Left ventricle myocardium inferior (tissue), 1 donor: Measurements from ENCODE around the gene HYAL2. TPM values are rescaled to one million over a fixed set of nuclear protein-coding genes. Genes with fewer than 3 reads are reported as not detected.

Experiments
- DNase-seq: peaks from one replicate; pipeline ENCODE4 v3.0.0-alpha.2; 2020
- H3K27ac ChIP-seq: fragments of 200-600 bp; replicated peaks from 2 replicates; pipeline ENCODE4 v1.8.0; 2021
- H3K27me3 ChIP-seq: fragments of 200-600 bp; 2 replicates; pipeline ENCODE4 v1.8.0; 2021; ENCODE audit warnings: low read depth
- H3K36me3 ChIP-seq: fragments of 200-600 bp; 2 replicates; pipeline ENCODE4 v1.8.0; 2021
- H3K4me1 ChIP-seq: fragments of 200-600 bp; 2 replicates; pipeline ENCODE4 v1.8.0; 2021
- H3K4me3 ChIP-seq: fragments of 200-600 bp; 2 replicates; pipeline ENCODE4 v1.8.0; 2021; ENCODE audit warnings: mild to moderate bottlenecking, moderate library complexity
- H3K9me3 ChIP-seq: fragments of 200-600 bp; replicated peaks from 2 replicates; pipeline ENCODE4 v1.8.0; 2021
- CTCF ChIP-seq: fragments of 200-600 bp; IDR thresholded peaks from 2 replicates; pipeline ENCODE4 v1.8.0; 2021; ENCODE audit warnings: antibody characterized with exemption, mild to moderate bottlenecking, borderline replicate concordance
- intact Hi-C: fragments of 100-400 bp; cut with micrococcal nuclease; formaldehyde crosslinking; loops from one replicate; pipeline ENCODE4 v1.11.0; 2022
- total RNA-seq: library from RNA; stranded (reverse); fragmentation: NEBNext Ultra II Directional; extraction: Animal tissue kit (Norgen Biotek cat#: 25700); gene quantifications from one replicate; pipeline ENCODE4 v1.2.1, GENCODE V29; 2021
- donor health status: DM: no; HTN: yes; CAD: no; lungs with severe emphysema.

HYAL2 gene
- total RNA-seq, 1 donor from 2014 or later: 38.9 TPM

GRCh38 chr3:50321336-50322114, 1.0 kb downstream of the HYAL2 start:
- Histone ChIP-seq H3K36me3 (peaks cover 51% of the 10 kb centered on the region), H3K27me3 (no peaks in the 10 kb centered on the region), H3K9me3 (no peaks in the 10 kb centered on the region), H3K27ac (peak overlapping the region; percentile 99), H3K4me3 (peak overlapping the region; percentile 86), H3K4me1 (peaks cover 93% of the 10 kb centered on the region)
- intact Hi-C loops: no loop called here
- peak; percentile 67 for TF ChIP-seq CTCF
- DNase-seq: peak; percentile 91

GRCh38 chr3:50320853-50321335, 1.7 kb downstream of the HYAL2 start:
- Histone ChIP-seq H3K9me3 (no peaks in the 10 kb centered on the region), H3K27me3 (no peaks in the 10 kb centered on the region), H3K36me3 (peaks cover 51% of the 10 kb centered on the region), H3K4me1 (peaks cover 95% of the 10 kb centered on the region), H3K27ac (peak overlapping the region; percentile 99), H3K4me3 (peak overlapping the region; percentile 86)
- intact Hi-C loops: no loop called here
- TF ChIP-seq CTCF: no peak
- peak; percentile 86 for DNase-seq

GRCh38 chr3:50319894-50320625, 2.5 kb downstream of the HYAL2 start:
- H3K4me3 ChIP-seq: peak overlapping the region; percentile 86
- DNase-seq: no peak

GRCh38 chr3:50319181-50319893, 3.2 kb downstream of the HYAL2 start:
- H3K36me3 ChIP-seq: peaks cover 45% of the 10 kb centered on the region
- intact Hi-C loops: no loop called here
- no peak for TF ChIP-seq CTCF
- no peaks in the 10 kb centered on the region for H3K27me3 ChIP-seq
- peaks cover 97% of the 10 kb centered on the region for H3K4me1 ChIP-seq
- DNase-seq: no peak
- peak overlapping the region; percentile 86 for H3K4me3 ChIP-seq
- H3K9me3 ChIP-seq: no peaks in the 10 kb centered on the region
- peak overlapping the region; percentile 99 for H3K27ac ChIP-seq

More at GRCh38 chr3:50319894-50320625, 2.5 kb downstream of the HYAL2 start:
- H3K36me3 ChIP-seq: peaks cover 45% of the 10 kb centered on the region
- peak; percentile 12 for TF ChIP-seq CTCF
- H3K4me1 ChIP-seq: peaks cover 97% of the 10 kb centered on the region
- H3K27me3 ChIP-seq: no peaks in the 10 kb centered on the region
- peak overlapping the region; percentile 99 for H3K27ac ChIP-seq
- intact Hi-C loops: no loop called here
- H3K9me3 ChIP-seq: no peaks in the 10 kb centered on the region

- no peak for TF ChIP-seq CTCF
- Histone ChIP-seq H3K27me3 (no peaks in the 10 kb centered on the region), H3K4me1 (peaks cover 96% of the 10 kb centered on the region), H3K9me3 (no peaks in the 10 kb centered on the region), H3K36me3 (peaks cover 45% of the 10 kb centered on the region), H3K4me3 (peak overlapping the region; percentile 86), H3K27ac (peak overlapping the region; percentile 99)
- intact Hi-C loops: no loop called here
- no peak for DNase-seq
Measured at GRCh38 chr3:50318615-50319014, 3.9 kb downstream of the HYAL2 start.
